HepG2 (cell line): ENCODE measurements around the gene PLCXD1. TPM values are rescaled to one million over a fixed set of nuclear protein-coding genes. Genes with fewer than 3 reads are reported as not detected.

Experiments
- ERF ChIP-seq: IDR thresholded peaks from 2 replicates; pipeline ENCODE4 v1.6.1; 2018; ENCODE audit warnings: missing biosample characterization, missing genetic modification reagents
- HNF4G ChIP-seq, 2 experiments: sonication (generic) in 1 of 2; formaldehyde crosslinking in 1 of 2; IDR thresholded peaks; 2 replicates each; pipeline versions ENCODE4 v1.4.0 to v1.6.1; 2011 to 2020; ENCODE audit warnings: borderline replicate concordance in 2 of 2, low read depth in 2 of 2, mild to moderate bottlenecking in 2 of 2, low read length in 1 of 2, missing genetic modification reagents in 1 of 2, moderate library complexity in 1 of 2
- HNRNPUL1 ChIP-seq: fragments of 200-400 bp; formaldehyde crosslinking; IDR thresholded peaks from 2 replicates; pipeline ENCODE4 v1.6.1; 2017; ENCODE audit warnings: low read depth, mild to moderate bottlenecking, low read length, moderate library complexity
- MTA1 ChIP-seq: sonication (generic); formaldehyde crosslinking; IDR thresholded peaks from 2 replicates; pipeline ENCODE4 v1.4.0; 2020; ENCODE audit warnings: missing genetic modification reagents, mild to moderate bottlenecking, borderline replicate concordance
- NCOA5 ChIP-seq: sonication (generic); formaldehyde crosslinking; IDR thresholded peaks from 2 replicates; pipeline ENCODE4 v1.4.0; 2020; ENCODE audit warnings: missing genetic modification reagents
- PLRG1 ChIP-seq: fragments of 450-650 bp; conservative IDR thresholded peaks from 2 replicates; pipeline ENCODE4 v1.6.1; 2016
- ZBTB4 ChIP-seq: sonication (generic); formaldehyde crosslinking; IDR thresholded peaks from 2 replicates; pipeline ENCODE4 v1.4.0; 2020; ENCODE audit warnings: missing genetic modification reagents, mild to moderate bottlenecking, borderline replicate concordance
- ZHX1 ChIP-seq: sonication (generic); formaldehyde crosslinking; IDR thresholded peaks from 2 replicates; pipeline ENCODE4 v1.8.1; 2022; ENCODE audit warnings: low read depth, mild to moderate bottlenecking, missing genetic modification reagents
- ZNF264 ChIP-seq: sonication (generic); formaldehyde crosslinking; IDR thresholded peaks from 2 replicates; pipeline ENCODE4 v1.4.0; 2020; ENCODE audit warnings: missing genetic modification reagents
- ZNF414 ChIP-seq: sonication (generic); formaldehyde crosslinking; IDR thresholded peaks from 2 replicates; pipeline ENCODE4 v1.5.0; 2020; ENCODE audit warnings: missing genetic modification reagents
- ZNF800 ChIP-seq: sonication (generic); formaldehyde crosslinking; IDR thresholded peaks from 2 replicates; pipeline ENCODE4 v1.4.0; 2020; ENCODE audit warnings: missing genetic modification reagents
- polyA plus RNA-seq, 8 experiments: library from polyadenylated mRNA; depleted of rRNA in 3 of 8; stranded (reverse) in 7 of 8; unstranded in 1 of 8; fragments of >200 nt; fragmentation: Illumina TruSeq in 4 of 8; extraction: Trizol in 4 of 8; gene quantifications; 2 replicates each; pipeline versions ENCODE4 v1.2.1 to v1.2.3, GENCODE V29; 2011 to 2016; ENCODE audit warnings: low read depth in 4 of 8, missing spikeins in 1 of 8, mixed read lengths in 1 of 8; ENCODE audit not compliant: insufficient read depth in 1 of 8
- total RNA-seq, 5 experiments: library from RNA; depleted of rRNA; stranded (reverse); fragments of >200 nt; fragmentation: Illumina TruSeq; extraction: Trizol; gene quantifications; 2 replicates each; pipeline ENCODE4 v1.2.3, GENCODE V29; 2016; ENCODE audit warnings: low read depth in 1 of 5
- TF ChIP-seq, protein P1 (sequence below): sonication (generic); formaldehyde crosslinking; IDR thresholded peaks from 2 replicates; pipeline ENCODE4 v1.4.0; 2020; ENCODE audit warnings: low read depth, missing genetic modification reagents

PLCXD1 gene
- total and polyA plus RNA-seq, 2 of the 13 experiments (the other 11 are each of a cell fraction or from before 2014, with no cell fraction given), result 87.7 to 153 TPM

DNA sequence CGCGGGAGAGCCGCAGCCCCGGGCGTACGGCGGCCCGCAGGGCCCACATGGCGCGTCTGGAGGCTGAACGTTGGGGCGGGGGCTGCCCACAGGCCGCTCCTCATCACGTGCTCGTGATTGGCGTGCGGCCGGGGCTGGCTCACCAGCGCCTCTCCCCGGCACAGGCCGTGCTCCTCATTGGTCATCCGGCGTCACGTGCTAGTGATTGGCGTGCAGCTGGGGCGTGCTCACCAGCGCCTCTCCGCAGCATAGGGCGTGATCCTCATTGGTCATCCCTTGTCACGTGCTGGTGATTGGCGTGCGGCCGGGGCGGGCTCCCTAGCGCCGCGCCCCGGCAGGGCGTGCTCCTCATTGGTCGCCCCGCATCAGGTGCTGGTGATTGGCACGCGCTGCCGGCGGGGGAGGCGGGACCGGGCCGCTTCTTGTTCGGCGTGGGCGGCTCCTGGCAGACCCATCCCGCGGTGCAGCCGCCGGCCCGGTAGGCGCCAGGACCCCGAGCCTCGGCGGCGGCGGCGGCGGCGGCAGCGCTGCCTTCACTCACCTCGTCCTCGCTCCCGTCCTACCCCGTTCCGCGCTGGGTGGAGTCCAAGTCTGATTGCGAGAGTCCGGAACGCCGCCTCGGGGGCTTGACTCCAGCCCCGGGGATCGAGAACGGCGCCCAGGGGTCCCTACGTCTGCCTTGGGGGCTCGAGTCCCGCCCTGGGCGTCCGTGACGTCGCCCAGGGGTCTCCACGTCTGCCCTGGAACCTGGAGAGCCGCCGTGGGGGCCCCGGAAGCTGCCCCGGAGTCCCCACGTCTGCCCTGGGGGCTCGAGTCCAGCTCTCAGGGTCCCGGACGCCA is 37.8 kb downstream of the PLCXD1 start, which contains the start of gene GTPBP6 (continued):
- TF ChIP-seq MTA1 (CRISPR knock-in tag) (no peak), HNRNPUL1 (no peak), ZBTB4 (no peak), ZNF264 (CRISPR knock-in tag) (no peak), PLRG1 (no peak), ZHX1 (no peak), HNF4G (IDR thresholded peaks at IDR 0.05; ENCODE audit: borderline replicate concordance, low read depth, low read length) (no peak), HNF4G (CRISPR knock-in tag; IDR thresholded peaks at IDR 0.05; ENCODE audit: borderline replicate concordance, low read depth) (no peak), ZNF800 (no peak), ZNF414 (CRISPR knock-in tag) (0 out of 2 replicates have a peak, but pooled peaks have one; percentile 27), NCOA5 (CRISPR knock-in tag) (no peak), ERF (peak; percentile 58; the same call in 1 of the 2 replicates)
- TF ChIP-seq, protein P1, sequence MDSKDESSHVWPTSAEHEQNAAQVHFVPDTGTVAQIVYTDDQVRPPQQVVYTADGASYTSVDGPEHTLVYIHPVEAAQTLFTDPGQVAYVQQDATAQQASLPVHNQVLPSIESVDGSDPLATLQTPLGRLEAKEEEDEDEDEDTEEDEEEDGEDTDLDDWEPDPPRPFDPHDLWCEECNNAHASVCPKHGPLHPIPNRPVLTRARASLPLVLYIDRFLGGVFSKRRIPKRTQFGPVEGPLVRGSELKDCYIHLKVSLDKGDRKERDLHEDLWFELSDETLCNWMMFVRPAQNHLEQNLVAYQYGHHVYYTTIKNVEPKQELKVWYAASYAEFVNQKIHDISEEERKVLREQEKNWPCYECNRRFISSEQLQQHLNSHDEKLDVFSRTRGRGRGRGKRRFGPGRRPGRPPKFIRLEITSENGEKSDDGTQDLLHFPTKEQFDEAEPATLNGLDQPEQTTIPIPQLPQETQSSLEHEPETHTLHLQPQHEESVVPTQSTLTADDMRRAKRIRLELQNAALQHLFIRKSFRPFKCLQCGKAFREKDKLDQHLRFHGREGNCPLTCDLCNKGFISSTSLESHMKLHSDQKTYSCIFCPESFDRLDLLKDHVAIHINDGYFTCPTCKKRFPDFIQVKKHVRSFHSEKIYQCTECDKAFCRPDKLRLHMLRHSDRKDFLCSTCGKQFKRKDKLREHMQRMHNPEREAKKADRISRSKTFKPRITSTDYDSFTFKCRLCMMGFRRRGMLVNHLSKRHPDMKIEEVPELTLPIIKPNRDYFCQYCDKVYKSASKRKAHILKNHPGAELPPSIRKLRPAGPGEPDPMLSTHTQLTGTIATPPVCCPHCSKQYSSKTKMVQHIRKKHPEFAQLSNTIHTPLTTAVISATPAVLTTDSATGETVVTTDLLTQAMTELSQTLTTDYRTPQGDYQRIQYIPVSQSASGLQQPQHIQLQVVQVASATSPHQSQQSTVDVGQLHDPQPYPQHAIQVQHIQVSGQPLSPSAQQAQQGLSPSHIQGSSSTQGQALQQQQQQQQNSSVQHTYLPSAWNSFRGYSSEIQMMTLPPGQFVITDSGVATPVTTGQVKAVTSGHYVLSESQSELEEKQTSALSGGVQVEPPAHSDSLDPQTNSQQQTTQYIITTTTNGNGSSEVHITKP (CRISPR knock-in tag), result 0 out of 2 replicates have a peak, but pooled peaks have one; percentile 4
